DND-41 (cell line): ENCODE measurements around the gene KLHL8.

Experiments
- ATAC-seq: fragments of 200-7000 bp; cut with Tn5 transposase; 3 replicates; pipeline ENCODE4 v1.9.1; 2021; ENCODE audit warnings: low read depth; ENCODE audit not compliant: insufficient read depth
- DNase-seq: peaks from one replicate; pipeline ENCODE4 v3.0.0-alpha.2; 2020
- H2AFZ ChIP-seq: 2 replicates; pipeline ENCODE4 v1.6.0; 2012; ENCODE audit warnings: low read depth, low read length
- H3K27ac ChIP-seq: 2 replicates; pipeline ENCODE4 v1.5.1; 2012; ENCODE audit warnings: low read length, inconsistent platforms
- H3K27me3 ChIP-seq: fragments of 200-600 bp; sonication (generic); 2 replicates; pipeline ENCODE4 v1.6.0; 2012; ENCODE audit warnings: low read length, mild to moderate bottlenecking, inconsistent platforms; ENCODE audit not compliant: insufficient read depth, poor library complexity
- H3K36me3 ChIP-seq: 2 replicates; pipeline ENCODE4 v1.5.1; 2012; ENCODE audit warnings: low read length, inconsistent platforms; ENCODE audit not compliant: insufficient read depth
- H3K4me1 ChIP-seq: 2 replicates; pipeline ENCODE4 v1.5.1; 2012; ENCODE audit warnings: mild to moderate bottlenecking, low read length; ENCODE audit not compliant: insufficient read depth
- H3K4me2 ChIP-seq: 2 replicates; pipeline ENCODE4 v1.6.0; 2012; ENCODE audit warnings: mild to moderate bottlenecking, moderate library complexity, low read length, inconsistent platforms; ENCODE audit not compliant: insufficient read depth
- H3K4me3 ChIP-seq, 2 experiments: fragments of 200-600 bp in 1 of 2; shearing (Covaris generic) in 1 of 2; 2 replicates each; pipeline ENCODE4 v1.5.1; 2012 to 2016; ENCODE audit warnings: inconsistent platforms in 2 of 2, low read length in 2 of 2, mild to moderate bottlenecking in 2 of 2, low read depth in 1 of 2, moderate library complexity in 1 of 2
- H3K79me2 ChIP-seq: 2 replicates; pipeline ENCODE4 v1.6.0; 2012; ENCODE audit warnings: low read length, inconsistent platforms; ENCODE audit not compliant: insufficient read depth
- H3K9ac ChIP-seq: 2 replicates; pipeline ENCODE4 v1.6.0; 2012; ENCODE audit warnings: low read depth, mild to moderate bottlenecking, inconsistent platforms, low read length, moderate library complexity
- H3K9me3 ChIP-seq: 2 replicates; pipeline ENCODE4 v1.5.1; 2012; ENCODE audit warnings: low read length, moderate library complexity, mild to moderate bottlenecking, inconsistent platforms; ENCODE audit not compliant: insufficient read depth, severe bottlenecking
- H4K20me1 ChIP-seq: 2 replicates; pipeline ENCODE4 v1.6.0; 2012; ENCODE audit warnings: low read length; ENCODE audit not compliant: insufficient read depth
- EZH2 ChIP-seq: IDR thresholded peaks from 3 replicates; pipeline ENCODE4 v1.6.1; 2012; ENCODE audit warnings: borderline replicate concordance, low read depth, mild to moderate bottlenecking, moderate library complexity, low read length, inconsistent platforms; ENCODE audit not compliant: severe bottlenecking
- TF ChIP-seq, protein P1 (sequence below): IDR thresholded peaks from 2 replicates; pipeline ENCODE4 v1.5.1; 2012; ENCODE audit warnings: borderline replicate concordance, low read length, moderate library complexity, mild to moderate bottlenecking; ENCODE audit not compliant: poor library complexity, severe bottlenecking; ENCODE audit errors: extremely low read depth

KLHL8 gene

DNA sequence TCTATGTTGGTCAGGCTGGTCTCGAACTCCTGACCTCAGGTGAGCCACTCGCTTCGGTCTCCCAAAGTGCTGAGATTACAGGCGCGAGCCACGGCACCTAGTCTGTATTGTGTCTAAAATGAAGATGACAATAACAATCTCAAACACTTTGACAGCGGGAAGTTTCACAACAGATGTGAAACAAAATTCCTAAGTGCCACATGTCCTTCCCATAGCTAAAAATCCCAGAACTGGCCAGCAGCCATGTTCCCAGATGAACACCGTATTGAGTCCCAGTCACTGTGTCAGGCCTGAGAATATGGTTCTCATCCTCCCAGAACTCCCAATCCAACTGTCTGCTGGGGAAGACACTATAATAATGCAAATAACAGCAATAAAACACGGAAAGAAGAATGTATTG, 16.4 kb upstream of the KLHL8 start:
- DNase-seq (no peak), ATAC-seq (no peak)
- Histone ChIP-seq H4K20me1 (no peaks in the 10 kb centered on the region), H2AFZ (no peak overlapping the region), H3K4me2 (no peak overlapping the region), H3K79me2 (no peaks in the 10 kb centered on the region), H3K36me3 (no peaks in the 10 kb centered on the region), H3K27ac (no peak overlapping the region), H3K9ac (no peak overlapping the region), H3K9me3 (no peaks in the 10 kb centered on the region), H3K27me3 (no peaks in the 10 kb centered on the region), H3K4me3 (no peak overlapping the region), H3K4me1 (peaks cover 13% of the 10 kb centered on the region)
- TF ChIP-seq, protein P1, sequence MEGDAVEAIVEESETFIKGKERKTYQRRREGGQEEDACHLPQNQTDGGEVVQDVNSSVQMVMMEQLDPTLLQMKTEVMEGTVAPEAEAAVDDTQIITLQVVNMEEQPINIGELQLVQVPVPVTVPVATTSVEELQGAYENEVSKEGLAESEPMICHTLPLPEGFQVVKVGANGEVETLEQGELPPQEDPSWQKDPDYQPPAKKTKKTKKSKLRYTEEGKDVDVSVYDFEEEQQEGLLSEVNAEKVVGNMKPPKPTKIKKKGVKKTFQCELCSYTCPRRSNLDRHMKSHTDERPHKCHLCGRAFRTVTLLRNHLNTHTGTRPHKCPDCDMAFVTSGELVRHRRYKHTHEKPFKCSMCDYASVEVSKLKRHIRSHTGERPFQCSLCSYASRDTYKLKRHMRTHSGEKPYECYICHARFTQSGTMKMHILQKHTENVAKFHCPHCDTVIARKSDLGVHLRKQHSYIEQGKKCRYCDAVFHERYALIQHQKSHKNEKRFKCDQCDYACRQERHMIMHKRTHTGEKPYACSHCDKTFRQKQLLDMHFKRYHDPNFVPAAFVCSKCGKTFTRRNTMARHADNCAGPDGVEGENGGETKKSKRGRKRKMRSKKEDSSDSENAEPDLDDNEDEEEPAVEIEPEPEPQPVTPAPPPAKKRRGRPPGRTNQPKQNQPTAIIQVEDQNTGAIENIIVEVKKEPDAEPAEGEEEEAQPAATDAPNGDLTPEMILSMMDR: no peak
- no peak for TF ChIP-seq EZH2

DNA sequence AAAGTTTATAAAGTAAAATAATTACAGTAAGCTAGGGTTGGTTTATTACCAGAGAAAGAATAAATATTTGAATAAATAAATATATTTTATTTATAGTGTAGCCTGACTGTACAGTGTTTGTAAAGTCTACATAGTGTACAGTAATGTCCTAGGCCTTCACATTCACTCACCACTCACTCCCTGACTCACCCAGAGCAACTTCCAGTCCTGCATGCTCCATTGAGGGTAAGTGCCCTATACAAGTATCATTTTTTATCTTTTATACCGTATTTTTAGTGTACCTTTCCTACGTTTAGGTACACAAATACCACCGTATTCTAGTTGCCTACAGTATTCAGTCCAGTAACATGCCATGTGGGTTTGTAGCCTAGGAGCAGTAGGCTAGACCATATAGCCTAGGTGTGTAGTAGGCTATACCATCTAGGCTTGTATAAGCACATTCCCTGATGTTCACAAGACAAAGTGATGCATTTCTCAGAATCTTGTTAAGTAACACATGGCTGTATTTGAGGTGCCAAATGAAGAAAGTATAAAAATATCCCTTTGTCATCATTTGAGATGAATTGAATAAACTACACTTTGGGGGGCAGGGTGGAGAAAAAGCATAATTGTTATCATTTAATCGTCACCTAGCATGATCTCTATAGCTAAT, 14.7 kb upstream of the KLHL8 start:
- Histone ChIP-seq H3K27me3 (peaks cover 5% of the 10 kb centered on the region), H2AFZ (peak overlapping the region; percentile 93), H3K4me1 (peaks cover 13% of the 10 kb centered on the region), H3K9ac (peak overlapping the region; percentile 45), H4K20me1 (no peaks in the 10 kb centered on the region), H3K4me2 (peak overlapping the region; percentile 74), H3K4me3 (peak overlapping the region; percentile 34 to 56; a peak in 3 of 4 replicates), H3K27ac (no peak overlapping the region; the same call in 1 of the 2 replicates), H3K36me3 (no peaks in the 10 kb centered on the region), H3K79me2 (no peaks in the 10 kb centered on the region), H3K9me3 (no peaks in the 10 kb centered on the region)
- TF ChIP-seq EZH2: no peak
- TF ChIP-seq, protein P1: no peak
- DNase-seq: no peak
- no peak; the same call in 2 of the 3 replicates for ATAC-seq

DNA sequence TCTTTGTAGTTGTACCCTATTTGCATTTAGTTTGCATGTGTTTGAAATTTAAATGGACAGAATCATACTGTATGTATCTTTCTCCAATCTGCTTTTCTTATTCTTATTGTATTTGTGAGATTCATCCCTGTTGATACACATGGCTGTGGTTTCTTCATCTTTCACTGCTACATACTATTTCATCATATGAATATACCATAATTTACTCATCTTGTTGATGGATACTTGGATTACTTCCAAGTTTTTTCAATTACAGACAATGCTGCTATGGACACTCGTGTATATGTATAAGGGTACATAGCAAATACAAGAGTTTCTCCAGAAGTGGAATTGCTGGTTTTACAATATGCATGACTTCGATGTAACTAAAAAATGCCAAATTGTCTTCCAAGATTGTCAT, 11.8 kb upstream of the KLHL8 start:
- Histone ChIP-seq H3K4me3 (no peak overlapping the region), H4K20me1 (no peaks in the 10 kb centered on the region), H3K9me3 (no peaks in the 10 kb centered on the region), H3K27me3 (peaks cover 9% of the 10 kb centered on the region), H3K36me3 (no peaks in the 10 kb centered on the region), H3K27ac (no peak overlapping the region), H2AFZ (no peak overlapping the region), H3K4me1 (peaks cover 13% of the 10 kb centered on the region), H3K9ac (no peak overlapping the region), H3K4me2 (no peak overlapping the region), H3K79me2 (no peaks in the 10 kb centered on the region)
- TF ChIP-seq EZH2: no peak
- TF ChIP-seq, protein P1: no peak
- DNase-seq (no peak), ATAC-seq (no peak)
